Cardiac muscle cell (in vitro differentiated cells and primary cell): ENCODE results near the gene NPPA. TPM values are rescaled to one million over a fixed set of nuclear protein-coding genes. Genes with fewer than 3 reads are reported as not detected.

Source experiments
- DNase-seq, 2 donors: peaks; one replicate each; pipeline versions ENCODE4 v3.0.0 to v3.0.0-alpha.2; 2010 to 2017; ENCODE audit warnings: low read depth in 1 of 2, low spot score in 1 of 2
- H3K27ac ChIP-seq: fragments of 200-600 bp; sonication (generic); 2 replicates; pipeline ENCODE4 v1.5.1; 2016
- H3K27me3 ChIP-seq: fragments of 200-600 bp; sonication (generic); 2 replicates; pipeline ENCODE4 v1.6.0; 2016; ENCODE audit warnings: control low read depth
- H3K36me3 ChIP-seq: fragments of 200-600 bp; sonication (generic); 2 replicates; pipeline ENCODE4 v1.5.1; 2016; ENCODE audit warnings: control low read depth
- H3K4me1 ChIP-seq: fragments of 200-600 bp; sonication (generic); 2 replicates; pipeline ENCODE4 v1.8.1; 2017; ENCODE audit warnings: low read depth, mild to moderate bottlenecking, mixed run types
- H3K4me3 ChIP-seq: fragments of 200-600 bp; sonication (generic); 2 replicates; pipeline ENCODE4 v1.5.1; 2016; ENCODE audit warnings: mild to moderate bottlenecking
- H3K9me3 ChIP-seq: fragments of 200-600 bp; sonication (generic); 2 replicates; pipeline ENCODE4 v1.5.1; 2017; ENCODE audit warnings: low read depth, mild to moderate bottlenecking, control low read depth
- polyA plus RNA-seq: library from polyadenylated mRNA; unstranded; fragments of >200 nt; fragmentation: Nextera tagmentation; extraction: Ambion mirVana; gene quantifications from 2 replicates; pipeline ENCODE4 v1.2.1, GENCODE V29; 2016
- total RNA-seq: library from RNA; depleted of rRNA; stranded (reverse); fragments of >200 nt; gene quantifications from 2 replicates; pipeline ENCODE4 v1.2.3, GENCODE V29; 2016
- TF ChIP-seq, protein P1 (sequence below): IDR thresholded peaks from 2 replicates; pipeline ENCODE4 v1.5.1; 2012; ENCODE audit warnings: low read depth, mild to moderate bottlenecking, low read length

NPPA gene
- total and polyA plus RNA-seq, 2 experiments from 2014 or later: 57.5 to 601 TPM

DNA sequence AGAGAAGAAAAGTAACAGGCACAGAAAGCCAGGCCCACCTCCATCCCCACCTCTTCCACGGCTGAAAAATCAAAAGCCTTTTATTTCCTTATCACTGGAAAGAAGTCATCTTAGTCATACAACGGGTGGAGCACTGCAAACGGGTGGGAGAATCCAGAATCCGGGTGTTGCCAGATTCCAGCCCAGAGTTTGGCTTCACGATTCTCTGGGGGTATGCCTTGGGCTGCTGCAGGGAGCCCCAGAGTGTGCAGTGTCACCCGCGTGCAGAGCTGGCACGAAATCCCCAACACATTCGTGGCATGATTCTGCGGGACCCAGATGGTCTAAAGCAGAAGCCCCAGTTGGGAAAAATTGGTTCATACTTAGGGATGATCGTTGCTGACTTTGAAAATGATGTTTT, 2.6 kb upstream of the NPPA start:
- Histone ChIP-seq H3K4me1 (peaks cover 17% of the 10 kb centered on the region), H3K9me3 (no peaks in the 10 kb centered on the region), H3K27me3 (no peaks in the 10 kb centered on the region), H3K4me3 (no peak overlapping the region), H3K36me3 (no peaks in the 10 kb centered on the region), H3K27ac (no peak overlapping the region)
- TF ChIP-seq, protein P1, sequence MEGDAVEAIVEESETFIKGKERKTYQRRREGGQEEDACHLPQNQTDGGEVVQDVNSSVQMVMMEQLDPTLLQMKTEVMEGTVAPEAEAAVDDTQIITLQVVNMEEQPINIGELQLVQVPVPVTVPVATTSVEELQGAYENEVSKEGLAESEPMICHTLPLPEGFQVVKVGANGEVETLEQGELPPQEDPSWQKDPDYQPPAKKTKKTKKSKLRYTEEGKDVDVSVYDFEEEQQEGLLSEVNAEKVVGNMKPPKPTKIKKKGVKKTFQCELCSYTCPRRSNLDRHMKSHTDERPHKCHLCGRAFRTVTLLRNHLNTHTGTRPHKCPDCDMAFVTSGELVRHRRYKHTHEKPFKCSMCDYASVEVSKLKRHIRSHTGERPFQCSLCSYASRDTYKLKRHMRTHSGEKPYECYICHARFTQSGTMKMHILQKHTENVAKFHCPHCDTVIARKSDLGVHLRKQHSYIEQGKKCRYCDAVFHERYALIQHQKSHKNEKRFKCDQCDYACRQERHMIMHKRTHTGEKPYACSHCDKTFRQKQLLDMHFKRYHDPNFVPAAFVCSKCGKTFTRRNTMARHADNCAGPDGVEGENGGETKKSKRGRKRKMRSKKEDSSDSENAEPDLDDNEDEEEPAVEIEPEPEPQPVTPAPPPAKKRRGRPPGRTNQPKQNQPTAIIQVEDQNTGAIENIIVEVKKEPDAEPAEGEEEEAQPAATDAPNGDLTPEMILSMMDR: no peak
- DNase-seq: no peak

DNA sequence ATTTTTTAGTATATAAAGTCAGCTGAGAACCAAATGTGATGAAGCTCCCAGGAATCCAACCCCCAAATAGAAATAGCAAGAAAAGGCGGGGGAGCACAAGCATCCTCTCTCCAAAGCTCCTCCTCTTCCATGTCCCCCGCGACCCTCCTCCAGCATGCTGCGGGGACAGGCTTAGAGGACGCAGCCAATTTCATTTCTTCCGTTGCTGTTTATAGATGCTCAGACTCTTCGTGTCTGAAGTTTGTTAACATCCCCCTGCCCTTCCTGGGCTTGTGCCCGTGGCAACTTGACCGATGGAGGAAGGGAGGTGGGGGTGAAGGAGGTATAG, 754 bp upstream of the NPPA start:
- H3K4me1 ChIP-seq: peaks cover 17% of the 10 kb centered on the region
- TF ChIP-seq, protein P1: no peak
- no peak overlapping the region for H3K27ac ChIP-seq
- DNase-seq: no peak
- H3K4me3 ChIP-seq: no peak overlapping the region
- no peaks in the 10 kb centered on the region for H3K27me3 ChIP-seq
- H3K36me3 ChIP-seq: peaks cover 4% of the 10 kb centered on the region
- H3K9me3 ChIP-seq: no peaks in the 10 kb centered on the region

DNA sequence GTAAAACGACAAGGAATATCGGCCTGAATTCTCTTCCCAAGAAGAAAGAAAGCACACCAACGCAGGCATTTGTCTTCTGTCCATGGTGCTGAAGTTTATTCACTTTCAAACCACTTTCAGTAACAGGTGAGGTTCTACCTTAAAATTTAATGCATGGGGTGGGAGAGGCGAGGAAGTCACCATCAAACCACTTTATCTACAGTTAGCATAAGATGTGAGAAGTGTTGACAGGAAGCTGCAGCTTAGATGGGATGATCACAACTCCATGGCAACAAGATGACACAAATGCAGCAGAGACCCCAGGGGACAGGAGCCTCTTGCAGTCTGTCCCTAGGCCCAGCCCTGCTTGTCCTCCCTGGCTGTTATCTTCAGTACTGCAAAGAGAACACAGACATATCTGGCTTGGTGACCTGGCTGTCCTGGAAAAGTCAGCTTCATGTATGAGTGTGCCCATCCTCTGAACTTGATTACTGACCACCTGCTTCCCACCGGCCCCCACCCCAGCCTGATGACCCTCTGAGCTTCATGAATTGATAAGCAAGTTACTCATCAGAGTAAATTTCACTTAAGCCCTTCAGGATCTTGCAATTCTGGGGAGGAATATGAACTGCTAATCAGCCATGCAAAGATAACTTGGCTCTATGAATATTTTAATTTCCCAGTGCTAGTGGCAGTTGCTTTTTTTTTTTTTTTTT, 1.8 kb downstream of the NPPA start:
- peak; percentile 45 to 82 for DNase-seq
- TF ChIP-seq, protein P1: no peak
- no peak overlapping the region for H3K4me3 ChIP-seq
- no peak overlapping the region for H3K27ac ChIP-seq
- H3K36me3 ChIP-seq: peaks cover 11% of the 10 kb centered on the region
- no peaks in the 10 kb centered on the region for H3K27me3 ChIP-seq
- H3K4me1 ChIP-seq: peaks cover 14% of the 10 kb centered on the region
- no peaks in the 10 kb centered on the region for H3K9me3 ChIP-seq

DNA sequence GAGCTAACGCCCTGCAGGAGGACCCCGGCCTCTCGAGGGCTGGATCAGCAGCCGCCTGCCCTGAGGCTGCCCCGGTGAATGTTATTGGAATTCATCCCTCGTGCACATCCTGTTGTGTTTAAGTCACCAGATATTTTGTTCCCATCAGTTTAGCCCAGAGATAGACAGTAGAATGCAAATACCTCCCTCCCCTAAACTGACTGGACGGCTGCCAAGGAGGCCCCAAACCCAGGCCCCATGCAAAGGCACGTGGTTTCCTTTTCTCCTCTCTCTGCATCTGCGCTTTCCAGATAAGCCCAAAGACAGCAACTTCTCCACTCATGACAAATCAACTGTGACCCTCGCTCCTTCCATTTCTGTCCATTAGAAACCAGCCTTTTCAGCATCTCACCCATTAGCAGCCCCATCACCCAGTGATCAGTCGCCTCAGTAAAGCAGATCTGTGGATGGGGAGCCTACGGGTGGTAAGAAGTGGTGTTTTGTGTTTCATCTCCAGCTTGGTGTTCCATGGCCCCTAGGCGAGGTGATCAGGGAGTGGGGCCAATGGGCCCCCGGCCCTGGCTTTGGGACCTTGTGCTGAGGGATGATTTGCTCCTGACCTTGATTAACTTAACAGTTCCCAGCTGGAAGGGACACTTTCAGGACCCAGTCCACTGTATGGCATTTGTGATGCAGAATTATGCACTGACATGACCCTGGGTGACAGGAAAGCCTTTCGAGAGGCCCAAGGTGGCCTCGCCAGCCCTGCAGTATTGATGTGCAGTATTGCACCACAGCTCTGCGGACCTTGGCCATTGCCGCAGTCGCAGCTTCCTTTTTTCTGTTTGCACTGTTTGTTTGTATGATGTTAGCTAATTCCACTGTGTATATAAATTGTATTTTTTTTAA, 5.2 kb downstream of the NPPA start:
- Histone ChIP-seq H3K27ac (no peak overlapping the region), H3K4me3 (no peak overlapping the region), H3K4me1 (peaks cover 4% of the 10 kb centered on the region), H3K9me3 (no peaks in the 10 kb centered on the region), H3K27me3 (no peaks in the 10 kb centered on the region), H3K36me3 (peaks cover 37% of the 10 kb centered on the region)
- TF ChIP-seq, protein P1: no peak
- peak in 1 of 2 donors; percentile 91 for DNase-seq

DNA sequence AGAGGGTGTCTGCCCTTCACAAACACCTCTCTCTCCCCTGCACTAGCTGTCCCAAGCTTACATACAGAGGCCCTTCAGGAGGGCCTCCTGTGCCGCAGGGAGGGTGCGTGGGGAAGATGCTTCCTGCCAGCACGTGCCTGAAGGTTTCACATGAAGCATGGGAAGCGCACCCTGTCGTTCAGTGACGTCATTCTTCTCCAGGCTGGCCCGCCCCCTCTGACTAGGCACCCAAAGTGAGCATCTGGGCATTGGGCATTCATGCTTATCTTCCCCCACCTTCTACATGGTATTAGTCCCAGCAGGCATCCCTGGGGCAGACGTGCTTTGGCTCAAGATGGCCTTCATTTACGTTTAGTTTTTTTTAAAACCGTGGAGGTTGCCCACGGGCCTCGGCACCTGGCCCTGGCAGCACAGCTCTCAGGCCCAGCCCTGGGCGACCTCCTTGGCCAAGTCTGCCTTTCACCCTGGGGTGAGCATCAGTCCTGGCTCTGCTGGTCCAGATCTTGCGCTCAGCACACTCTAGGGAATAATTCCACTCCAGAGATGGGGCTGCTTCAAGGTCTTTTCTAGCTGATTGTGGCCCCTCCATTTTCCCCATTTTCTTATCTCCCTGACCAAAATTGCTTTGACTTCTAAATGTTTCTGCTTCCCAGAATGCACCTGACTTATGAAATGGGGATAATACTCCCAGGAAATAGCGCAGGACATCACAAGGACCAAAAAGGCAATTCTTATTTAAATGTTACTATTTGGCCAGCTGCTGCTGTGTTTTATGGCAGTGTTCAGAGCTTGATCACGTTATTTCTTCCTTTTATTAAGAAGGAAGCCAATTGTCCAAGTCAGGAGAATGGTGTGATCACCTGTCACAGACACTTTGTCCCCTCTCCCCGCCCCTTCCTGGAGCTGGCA, 6.1 kb downstream of the NPPA start:
- H3K4me1 ChIP-seq: no peaks in the 10 kb centered on the region
- peaks cover 46% of the 10 kb centered on the region for H3K36me3 ChIP-seq
- no peaks in the 10 kb centered on the region for H3K27me3 ChIP-seq
- H3K9me3 ChIP-seq: no peaks in the 10 kb centered on the region
- TF ChIP-seq, protein P1: no peak
- no peak overlapping the region for H3K4me3 ChIP-seq
- DNase-seq: no peak
- no peak overlapping the region for H3K27ac ChIP-seq
